K562 (cell line): ENCODE results near the gene IKBKE. TPM values are rescaled to one million over a fixed set of nuclear protein-coding genes. Genes with fewer than 3 reads are reported as not detected.

Experiments used
- ATAC-seq: fragments of 200-7000 bp; cut with Tn5 transposase; 3 replicates; pipeline ENCODE4 v1.9.1; 2020; ENCODE audit warnings: moderate library complexity
- BruUV-seq: library from RNA; stranded (reverse); fragments of 400-500 nt; replicated peaks from 2 replicates; lab custom pipeline; 2021; lab: Mats Ljungman, UMichigan
- CTCF ChIA-PET: fragments of 300-600 bp; formaldehyde crosslinking; extraction: SDS; loops from one replicate; lab custom pipeline; 2021; ENCODE audit warnings: low intra/inter-chr PET ratio; lab: Yijun Ruan, JAX
- POLR2A ChIA-PET: fragments of 300-600, 350-650 bp; sonication (Branson Sonifier 250); formaldehyde crosslinking; extraction: SDS; loops from one replicate; lab custom pipeline; 2021; ENCODE audit warnings: antibody characterized with exemption, inconsistent platforms; lab: Yijun Ruan, JAX
- DNase-seq, 4 experiments: peaks; one replicate each; pipeline versions ENCODE4 v3.0.0 to v3.0.0-alpha.2; 2011 to 2018; ENCODE audit warnings: low spot score in 3 of 4, mixed read lengths in 3 of 4; ENCODE audit errors: extremely low read depth in 1 of 4
- FAIRE-seq: peaks from 2 replicates; lab custom pipeline; 2011; peaks lifted over from hg19 to GRCh38; lab: Jason Lieb, UNC
- H2AFZ ChIP-seq: 2 replicates; pipeline ENCODE4 v1.6.0; 2011; ENCODE audit warnings: low read depth, low read length, control low read depth, inconsistent platforms
- H3K27ac ChIP-seq: fragments of 200-600 bp; 3 replicates; pipeline ENCODE4 v1.8.0; 2011; ENCODE audit warnings: low read depth, mild to moderate bottlenecking, control low read depth, inconsistent platforms, low read length, moderate library complexity, mixed read lengths; ENCODE audit errors: extremely low read depth
- H3K27me3 ChIP-seq, 2 experiments: fragments of 300-600 bp in 1 of 2; 2 replicates in 1 of 2; 3 replicates in 1 of 2; pipeline versions ENCODE4 v1.6.0 to v1.8.0; 2011; ENCODE audit warnings: inconsistent platforms in 2 of 2, low read length in 2 of 2, mild to moderate bottlenecking in 1 of 2, mixed read lengths in 1 of 2, moderate library complexity in 1 of 2; ENCODE audit not compliant: control insufficient read depth in 2 of 2, insufficient read depth in 2 of 2
- H3K36me3 ChIP-seq: fragments of 300-600 bp; 3 replicates; pipeline ENCODE4 v1.8.0; 2011; ENCODE audit warnings: mild to moderate bottlenecking, low read length, inconsistent platforms; ENCODE audit not compliant: control insufficient read depth, insufficient read depth
- H3K4me1 ChIP-seq, 2 experiments: fragments of 200-600 bp in 1 of 2; replicated peaks in 1 of 2; 2 replicates in 1 of 2; 3 replicates in 1 of 2; pipeline versions ENCODE4 v1.5.1 to v1.8.0; 2011; ENCODE audit warnings: inconsistent platforms in 2 of 2, low read length in 2 of 2, mild to moderate bottlenecking in 1 of 2, mixed read lengths in 1 of 2, moderate library complexity in 1 of 2; ENCODE audit not compliant: control insufficient read depth in 2 of 2, insufficient read depth in 2 of 2
- H3K4me2 ChIP-seq: 2 replicates; pipeline ENCODE4 v1.6.1; 2011; ENCODE audit warnings: low read length, control low read depth, inconsistent platforms, mixed read lengths; ENCODE audit not compliant: insufficient read depth
- H3K4me3 ChIP-seq: fragments of 200-600 bp; sonication (generic), shearing (Covaris generic); 2 replicates; pipeline ENCODE4 v1.5.1; 2016; ENCODE audit warnings: control low read depth, inconsistent platforms
- H3K79me2 ChIP-seq: fragments of 200-600 bp; 3 replicates; pipeline ENCODE4 v1.8.0; 2011; ENCODE audit warnings: low read length, inconsistent platforms; ENCODE audit not compliant: control insufficient read depth, insufficient read depth
- H3K9ac ChIP-seq, 2 experiments: 2 replicates each; pipeline versions ENCODE4 v1.6.0 to v1.6.1; 2011; ENCODE audit warnings: low read depth in 2 of 2, low read length in 2 of 2, control low read depth in 1 of 2, inconsistent platforms in 1 of 2, mild to moderate bottlenecking in 1 of 2, mixed read lengths in 1 of 2; ENCODE audit not compliant: insufficient read depth in 1 of 2
- H3K9me1 ChIP-seq: one replicate; pipeline ENCODE4 v1.6.0; 2011; ENCODE audit warnings: inconsistent platforms, mild to moderate bottlenecking, low read length, moderate library complexity; ENCODE audit not compliant: control insufficient read depth, insufficient read depth
- H3K9me3 ChIP-seq: replicated peaks from 2 replicates; pipeline ENCODE4 v1.5.1; 2011; ENCODE audit warnings: low read depth, low read length, inconsistent platforms; ENCODE audit not compliant: control insufficient read depth, insufficient read depth
- H4K20me1 ChIP-seq: replicated peaks from 2 replicates; pipeline ENCODE4 v1.6.1; 2011; ENCODE audit warnings: low read length, inconsistent platforms, mixed read lengths; ENCODE audit not compliant: control insufficient read depth, insufficient read depth
- DMBX1 ChIP-seq: fragments of 250-450 bp; sonication (Bioruptor Pico); IDR thresholded peaks from 2 replicates; pipeline ENCODE4 v1.8.0; 2022; ENCODE audit warnings: inconsistent platforms, mild to moderate bottlenecking, moderate library complexity, borderline replicate concordance
- NFIX ChIP-seq: fragments of 250-450 bp; sonication (Bioruptor Pico); IDR thresholded peaks from 2 replicates; pipeline ENCODE4 v1.4.0; 2020; ENCODE audit warnings: low read depth, mild to moderate bottlenecking, moderate library complexity
- NR2C1 ChIP-seq, 2 experiments: fragments of 450-650 bp; IDR thresholded peaks; 2 replicates each; pipeline ENCODE4 v1.6.1; 2017; ENCODE audit warnings: mild to moderate bottlenecking in 2 of 2, antibody characterized with exemption in 1 of 2, inconsistent platforms in 1 of 2, missing compliant biosample characterization in 1 of 2, missing genetic modification characterization in 1 of 2
- PPARD ChIP-seq: fragments of 250-450 bp; sonication (Bioruptor Pico); IDR thresholded peaks from 2 replicates; pipeline ENCODE4 v1.8.0; 2022; ENCODE audit warnings: inconsistent platforms, mild to moderate bottlenecking, moderate library complexity
- RBM25 ChIP-seq: fragments of 200-400 bp; formaldehyde crosslinking; IDR thresholded peaks from 2 replicates; pipeline ENCODE4 v1.6.1; 2018; ENCODE audit warnings: low read length, low read depth, moderate library complexity; ENCODE audit not compliant: severe bottlenecking
- TAF1 ChIP-seq: IDR thresholded peaks from 2 replicates; pipeline ENCODE4 v1.6.1; 2011; ENCODE audit warnings: mild to moderate bottlenecking, low read length, moderate library complexity; ENCODE audit not compliant: insufficient read depth, control insufficient read depth, severe bottlenecking; ENCODE audit errors: extremely low read depth
- ZNF140 ChIP-seq: fragments of 250-450 bp; sonication (Bioruptor Pico); IDR thresholded peaks from 2 replicates; pipeline ENCODE4 v1.8.0; 2021; ENCODE audit warnings: moderate library complexity, mild to moderate bottlenecking, inconsistent platforms
- WGBS: fragments of 100-300 bp; shearing (Covaris generic); methylation state at CpG from one replicate; pipeline ENCODE4 v1.1.6; 2016; ENCODE audit warnings: low coverage, mixed read lengths; ENCODE audit not compliant: insufficient coverage; ENCODE audit errors: missing lambda C conversion rate; 5-methylcytosine and 5-hydroxymethylcytosine counted together
- in situ Hi-C: fragments of 300-500 bp; cut with MboI; formaldehyde crosslinking; loops from 4 replicates; pipeline ENCODE4 v1.15.0; 2018; ENCODE audit warnings: inconsistent platforms, mixed read lengths
- intact Hi-C: fragments of 100-400 bp; cut with micrococcal nuclease; formaldehyde crosslinking; loops from 2 replicates; pipeline ENCODE4 v1.14.2; 2022
- polyA plus RNA-seq, 8 experiments: library from polyadenylated mRNA; depleted of rRNA in 4 of 8; stranded (reverse) in 5 of 8; unstranded in 3 of 8; fragments of >200 nt; fragmentation: Nextera tagmentation in 2 of 8; fragmentation: Illumina TruSeq in 1 of 8; extraction: Ambion mirVana in 2 of 8; extraction: Trizol in 1 of 8; gene quantifications; 2 replicates each; pipeline versions ENCODE4 v1.2.1 to v1.2.3, GENCODE V29; 2011 to 2014; ENCODE audit warnings: inconsistent platforms in 1 of 8, missing spikeins in 1 of 8
- total RNA-seq, 7 experiments: library from RNA; depleted of rRNA in 6 of 7; stranded (reverse); fragments of >200 nt in 6 of 7; fragmentation: Illumina TruSeq in 2 of 7; extraction: Trizol in 2 of 7; gene quantifications; 2 replicates each; pipeline versions ENCODE4 v1.2.1 to v1.2.3, GENCODE V29; 2011 to 2021; ENCODE audit warnings: low replicate concordance in 1 of 7

Gene IKBKE
- total and polyA plus RNA-seq, 9 of the 15 experiments (the other 6 are each of a cell fraction or from before 2014, with no cell fraction given) = 2.3 to 9.0 (median 4.8) TPM

DNA sequence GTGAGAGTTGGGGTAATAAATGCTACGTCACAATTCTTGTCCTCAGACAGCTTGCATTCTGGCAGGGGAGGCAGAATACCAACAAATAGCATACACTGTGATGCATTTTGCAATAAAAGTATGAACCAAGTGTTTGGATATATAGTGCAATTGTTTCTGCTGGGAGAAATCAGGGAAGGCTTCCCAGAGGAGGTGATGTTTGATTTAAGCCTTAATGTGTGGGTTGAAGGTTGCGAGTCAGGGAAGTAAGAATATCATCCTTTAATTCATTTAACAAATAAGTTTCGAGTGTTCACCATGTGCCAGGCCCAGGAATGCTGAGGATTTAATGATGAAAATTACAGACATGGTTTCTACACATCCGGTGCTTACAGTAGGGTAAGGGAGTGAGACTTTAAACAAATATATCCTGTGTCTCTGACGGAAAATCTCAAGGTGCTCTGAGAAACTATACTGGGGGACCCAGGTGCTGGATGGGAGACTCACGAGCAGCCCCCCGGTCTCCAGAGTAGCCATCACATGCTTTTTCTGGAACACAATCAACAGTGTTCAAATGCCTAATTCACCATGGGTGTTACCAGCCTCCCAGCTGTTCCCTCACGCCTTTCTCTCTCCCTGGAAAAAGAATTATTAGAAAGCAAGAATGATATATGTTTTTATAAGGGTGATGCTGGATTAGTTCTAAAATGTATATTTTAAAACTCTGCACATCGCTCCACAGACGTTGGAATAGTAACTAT, 68.8 kb downstream of the IKBKE start (continued):
- TF ChIP-seq TAF1 (no peak), RBM25 (peak; percentile 97)
- TF ChIP-seq, all 486 proteins: peak for 10

DNA sequence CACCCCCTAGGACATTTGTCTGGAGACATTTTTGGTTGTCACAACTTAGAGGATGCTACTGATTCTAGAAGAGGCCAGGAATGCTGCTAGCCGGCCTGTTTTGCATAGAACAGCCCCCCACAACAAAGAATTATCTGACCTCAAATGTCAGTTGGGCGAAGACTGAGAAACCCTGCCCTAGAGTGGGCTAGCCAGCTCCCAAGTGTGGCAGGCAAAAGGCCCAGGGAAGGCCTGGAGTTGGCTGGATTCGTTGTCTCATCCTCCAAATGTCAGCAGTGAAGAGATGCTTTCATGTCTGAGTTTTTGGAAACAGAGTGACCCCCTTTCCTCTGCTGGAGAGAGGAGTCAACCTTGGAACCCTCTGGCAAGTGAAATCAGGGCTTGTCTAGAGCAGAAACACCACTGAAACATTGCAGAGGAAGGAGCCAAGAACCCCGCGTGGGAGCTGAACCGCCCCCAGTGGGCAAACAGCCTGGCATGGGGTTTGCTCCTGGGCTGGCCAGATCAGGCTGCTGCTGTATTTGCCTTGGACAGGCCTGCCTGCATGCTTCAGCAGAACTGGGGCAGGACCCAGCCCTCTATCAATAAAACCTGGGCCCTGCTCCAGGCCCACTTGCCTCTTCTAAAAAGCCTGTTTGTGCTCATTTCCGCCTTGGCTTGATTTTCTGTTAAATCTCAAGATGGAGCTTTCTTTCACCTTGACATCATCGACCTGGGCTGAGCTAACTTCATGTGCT, 69.9 kb downstream of the IKBKE start:
- intact Hi-C loops (no loop called here), in situ Hi-C loops (no loop called here)
- no peaks in the 10 kb centered on the region for H3K9me1 ChIP-seq
- no peaks in the 10 kb centered on the region for H3K9me3 ChIP-seq
- H3K4me3 ChIP-seq = no peak overlapping the region
- no peak overlapping the region for H3K27ac ChIP-seq
- 44% methylated on average over 8 of the region's 8 CpGs for WGBS
- TF ChIP-seq DMBX1 (CRISPR knock-in tag) (no peak), NFIX (CRISPR knock-in tag) (no peak), PPARD (no peak), ZNF140 (CRISPR knock-in tag) (no peak), NR2C1 (IDR thresholded peaks at IDR 0.05) (no peak), NR2C1 (tag; IDR thresholded peaks at IDR 0.05) (no peak)
- ATAC-seq = no peak
- no peak for DNase-seq
- H3K4me2 ChIP-seq = no peak overlapping the region
- no peaks in the 10 kb centered on the region for H4K20me1 ChIP-seq
- no peak overlapping the region for H3K9ac ChIP-seq
- POLR2A ChIA-PET = interaction anchor here (0.6 to 1.3 kb wide), 6 partner anchors 11 to 791 kb away, joined by 3 to 5 read pairs (median 4); no protein-coding TSS in a partner anchor
- BruUV-seq = no TSS peak
- no peak overlapping the region for H2AFZ ChIP-seq
- no peaks in the 10 kb centered on the region for H3K36me3 ChIP-seq
- H3K4me1 ChIP-seq = peaks cover 0 to 7% of the 10 kb centered on the region in 2 experiments; a peak in 2 of 5 replicates
- FAIRE-seq = no peak
- CTCF ChIA-PET = interaction anchor here (0.6 kb wide), 1 partner anchor 77 kb away, joined by 3 read pairs; no protein-coding TSS in a partner anchor
- no peaks in the 10 kb centered on the region for H3K79me2 ChIP-seq
- H3K27me3 ChIP-seq = peaks cover 5 to 19% of the 10 kb centered on the region in 2 experiments; a peak in 4 of 5 replicates
